ENCODE results near the gene FCRL6. TPM values are rescaled to one million over a fixed set of nuclear protein-coding genes. Genes with fewer than 3 reads are reported as not detected.

Gene FCRL6
- total RNA-seq, 4 donors from 2014 or later = 0.71 to 1.1 TPM; not detected in 2

GRCh38 chr1:159765806-159766205 is 36.4 kb upstream of the FCRL6 start:
- H3K27me3 ChIP-seq = no peaks in the 10 kb centered on the region
- DNase-seq = no peak
- WGBS, 2 donors = 86 to 90% methylated on average over 3 of the region's 3 CpGs
- no peaks in the 10 kb centered on the region for H3K36me3 ChIP-seq
- H3K4me1 ChIP-seq = no peaks in the 10 kb centered on the region
- no peak overlapping the region for H3K4me3 ChIP-seq (replicated peaks in 1 of 3)
- no peaks in the 10 kb centered on the region for H3K9me3 ChIP-seq
- no peak for TF ChIP-seq POLR2A (IDR thresholded peaks at IDR 0.05)
- no peak for TF ChIP-seq CTCF (IDR thresholded peaks at IDR 0.05)
- H3K27ac ChIP-seq = no peak overlapping the region
- intact Hi-C loops (cut with DNase I) = no loop called here

- Histone ChIP-seq H3K4me3 (replicated peaks in 1 of 3) (no peak overlapping the region), H3K27ac (no peak overlapping the region), H3K36me3 (no peaks in the 10 kb centered on the region), H3K27me3 (no peaks in the 10 kb centered on the region), H3K9me3 (no peaks in the 10 kb centered on the region), H3K4me1 (no peaks in the 10 kb centered on the region)
- WGBS, 2 donors = 93 to 95% methylated on average over 2 of the region's 2 CpGs
- no peak for DNase-seq
- TF ChIP-seq POLR2A (IDR thresholded peaks at IDR 0.05) (no peak), CTCF (IDR thresholded peaks at IDR 0.05) (no peak)
- intact Hi-C loops (cut with DNase I) = no loop called here
These were observed 30.8 kb upstream of the FCRL6 start for GRCh38 chr1:159771127-159771895.

GRCh38 chr1:159774465-159774864 is 27.7 kb upstream of the FCRL6 start:
- no peaks in the 10 kb centered on the region for H3K4me1 ChIP-seq

GRCh38 chr1:159775716-159776115 is 26.4 kb upstream of the FCRL6 start:
- Histone ChIP-seq H3K27ac (no peak overlapping the region), H3K36me3 (no peaks in the 10 kb centered on the region), H3K27me3 (no peaks in the 10 kb centered on the region), H3K4me3 (replicated peaks in 1 of 3) (no peak overlapping the region), H3K4me1 (no peaks in the 10 kb centered on the region), H3K9me3 (no peaks in the 10 kb centered on the region)
- DNase-seq = no peak
- WGBS, 2 donors = 89 to 95% methylated on average over 2 of the region's 2 CpGs
- intact Hi-C loops (cut with DNase I) = no loop called here
- TF ChIP-seq POLR2A (IDR thresholded peaks at IDR 0.05) = no peak
- TF ChIP-seq CTCF (IDR thresholded peaks at IDR 0.05) = no peak

More at GRCh38 chr1:159774465-159774864, 27.7 kb upstream of the FCRL6 start:
- H3K27me3 ChIP-seq = no peaks in the 10 kb centered on the region
- no peaks in the 10 kb centered on the region for H3K9me3 ChIP-seq
- 69 to 73% methylated on average over 2 of the region's 2 CpGs for WGBS, 2 donors
- H3K27ac ChIP-seq = no peak overlapping the region
- no peak for DNase-seq
- intact Hi-C loops (cut with DNase I) = no loop called here
- no peaks in the 10 kb centered on the region for H3K36me3 ChIP-seq
- no peak for TF ChIP-seq CTCF (IDR thresholded peaks at IDR 0.05)
- no peak for TF ChIP-seq POLR2A (IDR thresholded peaks at IDR 0.05)
- no peak overlapping the region for H3K4me3 ChIP-seq (replicated peaks in 1 of 3)

- H3K36me3 ChIP-seq = no peaks in the 10 kb centered on the region
- WGBS, 2 donors = 88 to 92% methylated on average over 4 of the region's 4 CpGs
- no peak for DNase-seq
- H3K4me1 ChIP-seq = peaks cover 4 to 8% of the 10 kb centered on the region in 2 donors
- H3K27ac ChIP-seq = no peak overlapping the region
- no peaks in the 10 kb centered on the region for H3K9me3 ChIP-seq
- no peak overlapping the region for H3K4me3 ChIP-seq (replicated peaks in 1 of 3)
- intact Hi-C loops (cut with DNase I) = no loop called here
- no peak for TF ChIP-seq POLR2A (IDR thresholded peaks at IDR 0.05)
- TF ChIP-seq CTCF (IDR thresholded peaks at IDR 0.05) = no peak
- no peaks in the 10 kb centered on the region for H3K27me3 ChIP-seq
These were observed 23.9 kb upstream of the FCRL6 start for GRCh38 chr1:159778266-159778665.

Data from thyroid gland (tissue), 4 donors.